WTC11 (cell line): ENCODE measurements around the gene PLXNA2. TPM values are rescaled to one million over a fixed set of nuclear protein-coding genes. Genes with fewer than 3 reads are reported as not detected.

Source experiments
- ATAC-seq: fragments of 200-7000 bp; cut with Tn5 transposase; 2 replicates; pipeline ENCODE4 v1.10.0; 2021; ENCODE audit warnings: mild to moderate bottlenecking, moderate library complexity
- CTCF ChIA-PET: fragments of 300-600 bp; sonication (Branson Sonifier 250); formaldehyde crosslinking; loops from one replicate; lab custom pipeline; 2021; ENCODE audit warnings: antibody characterized with exemption; lab: Charles Lee
- POLR2A ChIA-PET: fragments of 350-600 bp; sonication (Branson Sonifier 250); formaldehyde crosslinking; loops from one replicate; lab custom pipeline; 2021; ENCODE audit warnings: antibody characterized with exemption; lab: Charles Lee
- DNase-seq: peaks from one replicate; pipeline ENCODE4 v3.0.0; 2021; ENCODE audit warnings: low spot score
- H3K27ac Mint-ChIP-seq: 2 replicates; pipeline ENCODE4 v1.8.0; 2021; ENCODE audit warnings: mixed read lengths
- H3K27me3 Mint-ChIP-seq: 2 replicates; pipeline ENCODE4 v1.8.0; 2021; ENCODE audit warnings: low read depth, mild to moderate bottlenecking, moderate library complexity, mixed read lengths
- H3K36me3 Mint-ChIP-seq: 2 replicates; pipeline ENCODE4 v1.8.0; 2021; ENCODE audit warnings: mixed read lengths
- H3K4me1 Mint-ChIP-seq: 2 replicates; pipeline ENCODE4 v1.8.0; 2022; ENCODE audit warnings: mixed read lengths
- H3K4me3 Mint-ChIP-seq: 2 replicates; pipeline ENCODE4 v1.8.0; 2021; ENCODE audit warnings: mild to moderate bottlenecking, moderate library complexity, mixed read lengths
- H3K9me3 Mint-ChIP-seq: 2 replicates; pipeline ENCODE4 v1.8.0; 2021; ENCODE audit warnings: mixed read lengths
- ESRRA ChIP-seq: sonication (generic); formaldehyde crosslinking; IDR thresholded peaks from 2 replicates; pipeline ENCODE4 v1.8.1; 2022; ENCODE audit warnings: mild to moderate bottlenecking, missing genetic modification reagents, borderline replicate concordance
- GRHL2 ChIP-seq: fragments of 250-450 bp; sonication (Bioruptor Pico); IDR thresholded peaks from 2 replicates; pipeline ENCODE4 v1.8.0; 2022; ENCODE audit warnings: mild to moderate bottlenecking, moderate library complexity; ENCODE audit not compliant: insufficient replicate concordance, severe bottlenecking
- MLX ChIP-seq: sonication (generic); formaldehyde crosslinking; IDR thresholded peaks from 2 replicates; pipeline ENCODE4 v1.8.1; 2023; ENCODE audit warnings: mild to moderate bottlenecking, missing genetic modification reagents, moderate library complexity
- NFATC4 ChIP-seq: fragments of 250-450 bp; sonication (Bioruptor Pico); IDR thresholded peaks from 2 replicates; pipeline ENCODE4 v1.9.0; 2021; ENCODE audit warnings: mild to moderate bottlenecking
- NR3C1 ChIP-seq: sonication (generic); formaldehyde crosslinking; conservative IDR thresholded peaks from 2 replicates; pipeline ENCODE4 v1.8.1; 2023; ENCODE audit warnings: low read depth, mild to moderate bottlenecking, missing genetic modification reagents
- PRDM15 ChIP-seq: sonication (generic); formaldehyde crosslinking; IDR thresholded peaks from 2 replicates; pipeline ENCODE4 v1.8.0; 2022; ENCODE audit warnings: missing genetic modification reagents
- RELA ChIP-seq: sonication (generic); formaldehyde crosslinking; IDR thresholded peaks from 2 replicates; pipeline ENCODE4 v1.8.1; 2022; ENCODE audit warnings: missing genetic modification reagents, mild to moderate bottlenecking, borderline replicate concordance
- STAT6 ChIP-seq: sonication (generic); formaldehyde crosslinking; conservative IDR thresholded peaks from 2 replicates; pipeline ENCODE4 v1.8.1; 2023; ENCODE audit warnings: mild to moderate bottlenecking, low read depth, missing genetic modification reagents, moderate library complexity
- TCF7 ChIP-seq: sonication (generic); formaldehyde crosslinking; IDR thresholded peaks from 2 replicates; pipeline ENCODE4 v1.8.0; 2022; ENCODE audit warnings: mild to moderate bottlenecking, low read depth, missing genetic modification reagents, moderate library complexity
- TEAD1 ChIP-seq: sonication (generic); formaldehyde crosslinking; IDR thresholded peaks from 2 replicates; pipeline ENCODE4 v1.8.0; 2022; ENCODE audit warnings: mild to moderate bottlenecking, missing genetic modification reagents
- USF1 ChIP-seq: sonication (generic); formaldehyde crosslinking; IDR thresholded peaks from 2 replicates; pipeline ENCODE4 v1.8.0; 2022; ENCODE audit warnings: mild to moderate bottlenecking, missing genetic modification reagents
- ZBTB21 ChIP-seq: sonication (generic); formaldehyde crosslinking; IDR thresholded peaks from 2 replicates; pipeline ENCODE4 v1.8.1; 2023; ENCODE audit warnings: mild to moderate bottlenecking, missing genetic modification reagents, borderline replicate concordance
- ZNF232 ChIP-seq: sonication (generic); formaldehyde crosslinking; IDR thresholded peaks from 2 replicates; pipeline ENCODE4 v1.8.0; 2022; ENCODE audit warnings: mild to moderate bottlenecking, missing genetic modification reagents
- ZNF396 ChIP-seq: fragments of 250-450 bp; sonication (Bioruptor Pico); IDR thresholded peaks from 2 replicates; pipeline ENCODE4 v1.8.0; 2021; ENCODE audit warnings: mild to moderate bottlenecking, moderate library complexity, borderline replicate concordance
- ZSCAN18 ChIP-seq: fragments of 250-450 bp; sonication (Bioruptor Pico); IDR thresholded peaks from 2 replicates; pipeline ENCODE4 v2.1.2; 2022; ENCODE audit warnings: mild to moderate bottlenecking, moderate library complexity
- total RNA-seq: library from RNA; stranded (reverse); gene quantifications from 3 replicates; pipeline ENCODE4 v1.2.3, GENCODE V29; 2021
- TF ChIP-seq, protein P1 (sequence below): sonication (generic); formaldehyde crosslinking; IDR thresholded peaks from 2 replicates; pipeline ENCODE4 v1.8.1; 2022; ENCODE audit warnings: low read depth, missing genetic modification reagents, borderline replicate concordance
- TF ChIP-seq, protein P2 (sequence below): sonication (generic); formaldehyde crosslinking; IDR thresholded peaks from 2 replicates; pipeline ENCODE4 v1.8.1; 2023; ENCODE audit warnings: mild to moderate bottlenecking, missing genetic modification reagents

PLXNA2 gene
- total RNA-seq, 1 experiment from 2014 or later, result 4.2 TPM

DNA sequence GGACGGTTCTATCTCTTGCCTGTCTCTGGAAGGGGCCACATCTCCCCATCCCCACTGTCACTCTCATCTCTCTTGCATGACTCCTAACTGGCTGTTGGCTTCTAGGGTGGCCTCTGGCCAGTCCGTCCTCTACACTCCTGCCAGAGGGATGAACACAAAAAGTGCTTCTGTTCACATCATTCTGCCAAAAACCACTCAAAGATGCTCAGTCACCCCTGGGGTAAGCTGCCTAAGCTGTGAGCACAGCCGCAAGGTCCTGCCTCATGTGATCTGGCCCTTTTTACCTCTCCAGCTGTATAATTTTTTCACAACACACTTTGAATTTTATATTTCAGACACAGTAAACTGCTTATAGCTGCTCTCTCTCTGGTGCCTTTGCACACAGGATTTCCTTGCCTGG, 235.7 kb downstream of the PLXNA2 start:
- no peaks in the 10 kb centered on the region for H3K36me3 Mint-ChIP-seq
- ATAC-seq, result no peak
- no peak overlapping the region for H3K27ac Mint-ChIP-seq
- no peak overlapping the region for H3K4me3 Mint-ChIP-seq
- H3K27me3 Mint-ChIP-seq, result no peaks in the 10 kb centered on the region
- no peaks in the 10 kb centered on the region for H3K4me1 Mint-ChIP-seq
- POLR2A ChIA-PET, result no interaction called here
- TF ChIP-seq NR3C1 (CRISPR knock-in tag) (no peak), ZNF232 (no peak), ZSCAN18 (CRISPR knock-in tag) (no peak), PRDM15 (CRISPR knock-in tag) (no peak), NFATC4 (CRISPR knock-in tag) (no peak), GRHL2 (CRISPR knock-in tag) (no peak), ESRRA (CRISPR knock-in tag) (no peak), MLX (CRISPR knock-in tag) (no peak), USF1 (no peak), TCF7 (CRISPR knock-in tag) (no peak), ZBTB21 (CRISPR knock-in tag) (no peak), ZNF396 (CRISPR knock-in tag) (no peak), STAT6 (CRISPR knock-in tag) (no peak), TEAD1 (no peak), RELA (CRISPR knock-in tag) (no peak)
- TF ChIP-seq, protein P1, sequence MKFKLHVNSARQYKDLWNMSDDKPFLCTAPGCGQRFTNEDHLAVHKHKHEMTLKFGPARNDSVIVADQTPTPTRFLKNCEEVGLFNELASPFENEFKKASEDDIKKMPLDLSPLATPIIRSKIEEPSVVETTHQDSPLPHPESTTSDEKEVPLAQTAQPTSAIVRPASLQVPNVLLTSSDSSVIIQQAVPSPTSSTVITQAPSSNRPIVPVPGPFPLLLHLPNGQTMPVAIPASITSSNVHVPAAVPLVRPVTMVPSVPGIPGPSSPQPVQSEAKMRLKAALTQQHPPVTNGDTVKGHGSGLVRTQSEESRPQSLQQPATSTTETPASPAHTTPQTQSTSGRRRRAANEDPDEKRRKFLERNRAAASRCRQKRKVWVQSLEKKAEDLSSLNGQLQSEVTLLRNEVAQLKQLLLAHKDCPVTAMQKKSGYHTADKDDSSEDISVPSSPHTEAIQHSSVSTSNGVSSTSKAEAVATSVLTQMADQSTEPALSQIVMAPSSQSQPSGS (CRISPR knock-in tag), result no peak
- TF ChIP-seq, protein P2, sequence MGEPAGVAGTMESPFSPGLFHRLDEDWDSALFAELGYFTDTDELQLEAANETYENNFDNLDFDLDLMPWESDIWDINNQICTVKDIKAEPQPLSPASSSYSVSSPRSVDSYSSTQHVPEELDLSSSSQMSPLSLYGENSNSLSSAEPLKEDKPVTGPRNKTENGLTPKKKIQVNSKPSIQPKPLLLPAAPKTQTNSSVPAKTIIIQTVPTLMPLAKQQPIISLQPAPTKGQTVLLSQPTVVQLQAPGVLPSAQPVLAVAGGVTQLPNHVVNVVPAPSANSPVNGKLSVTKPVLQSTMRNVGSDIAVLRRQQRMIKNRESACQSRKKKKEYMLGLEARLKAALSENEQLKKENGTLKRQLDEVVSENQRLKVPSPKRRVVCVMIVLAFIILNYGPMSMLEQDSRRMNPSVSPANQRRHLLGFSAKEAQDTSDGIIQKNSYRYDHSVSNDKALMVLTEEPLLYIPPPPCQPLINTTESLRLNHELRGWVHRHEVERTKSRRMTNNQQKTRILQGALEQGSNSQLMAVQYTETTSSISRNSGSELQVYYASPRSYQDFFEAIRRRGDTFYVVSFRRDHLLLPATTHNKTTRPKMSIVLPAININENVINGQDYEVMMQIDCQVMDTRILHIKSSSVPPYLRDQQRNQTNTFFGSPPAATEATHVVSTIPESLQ (CRISPR knock-in tag), result no peak
- TF ChIP-seq, all 79 proteins: peak for 0
- CTCF ChIA-PET, result interaction anchor here (0.6 to 4.1 kb wide), 3 partner anchors 10 to 123 kb away, joined by 4 to 34 read pairs (median 4); no protein-coding TSS in a partner anchor
- no peak for DNase-seq
- H3K9me3 Mint-ChIP-seq, result peaks cover 8% of the 10 kb centered on the region
